Measurements from ENCODE around the gene VPREB3.
"Not testable (repeated sequence)": the region's sequence is repeated elsewhere in the genome, so short reads cannot be mapped to it uniquely, and the experiment has no call there.

The VPREB3 gene

GRCh38 chr22:23763954-23764353 lies 9.7 kb upstream of the VPREB3 start:
- no peak for DNase-seq

GRCh38 chr22:23763579-23763945 lies 9.3 kb upstream of the VPREB3 start:
- DNase-seq, result no peak

GRCh38 chr22:23762842-23763578 lies 8.8 kb upstream of the VPREB3 start, which contains the start of gene C22orf15:
C22orf15 (plus strand) TSS chr22:23762990; CDS start chr22:23763307, 317 bp downstream.
- DNase-seq, result no peak

GRCh38 chr22:23760056-23760455 lies 5.8 kb upstream of the VPREB3 start:
- DNase-seq, result no peak

GRCh38 chr22:23759566-23759965 lies 5.3 kb upstream of the VPREB3 start:
- DNase-seq, result no peak

- DNase-seq, result no peak
Measured at GRCh38 chr22:23756891-23757290, 2.7 kb upstream of the VPREB3 start.

GRCh38 chr22:23755711-23756110 lies 1.5 kb upstream of the VPREB3 start:
- DNase-seq, result no peak

- DNase-seq, result no peak
Measured at GRCh38 chr22:23754980-23755636, 883 bp upstream of the VPREB3 start.

- DNase-seq, result no peak
Measured at GRCh38 chr22:23753385-23753784, 840 bp downstream of the VPREB3 start.

GRCh38 chr22:23752750-23753149 lies 1.5 kb downstream of the VPREB3 start:
- no peak for DNase-seq

- no peak for DNase-seq
Measured at GRCh38 chr22:23752090-23752691, 2.0 kb downstream of the VPREB3 start.

- no peak for DNase-seq
Measured at GRCh38 chr22:23751441-23751996, 2.7 kb downstream of the VPREB3 start.

- peak; percentile 47 for DNase-seq
Measured at GRCh38 chr22:23750714-23751440, 3.3 kb downstream of the VPREB3 start, which contains the start of gene ZNF70. ZNF70 (minus strand) TSS chr22:23751112; CDS start chr22:23745140, 5,972 bp downstream.

- DNase-seq, result no peak
Measured at GRCh38 chr22:23750367-23750713, 3.9 kb downstream of the VPREB3 start.

- no peak for DNase-seq
Measured at GRCh38 chr22:23749841-23750301, 4.4 kb downstream of the VPREB3 start.

- DNase-seq, result no peak
Measured at GRCh38 chr22:23745791-23746190, 8.4 kb downstream of the VPREB3 start.

- DNase-seq, result no peak
Measured at GRCh38 chr22:23744485-23744884, 9.7 kb downstream of the VPREB3 start.

GRCh38 chr22:23744001-23744400 lies 10.2 kb downstream of the VPREB3 start:
- DNase-seq, result no peak

GRCh38 chr22:23743303-23743705 lies 10.9 kb downstream of the VPREB3 start:
- DNase-seq, result no peak

GRCh38 chr22:23742505-23743264 lies 11.5 kb downstream of the VPREB3 start:
- DNase-seq, result no peak

- no peak for DNase-seq
Measured at GRCh38 chr22:23737696-23738095, 16.5 kb downstream of the VPREB3 start.

GRCh38 chr22:23728108-23728507 lies 26.1 kb downstream of the VPREB3 start:
- DNase-seq, result not testable (repeated sequence)

Data from NCI-H2107 (cell line).